HepG2 (cell line): ENCODE data around the gene TOLLIP. TPM values are rescaled to one million over a fixed set of nuclear protein-coding genes. Genes with fewer than 3 reads are reported as not detected.

Source experiments
- ATAC-seq: fragments of 200-7000 bp; cut with Tn5 transposase; 3 replicates; pipeline ENCODE4 v1.9.1; 2020; ENCODE audit warnings: mild to moderate bottlenecking, moderate library complexity
- BruUV-seq: library from RNA; stranded (reverse); fragments of 400-500 nt; replicated peaks from 2 replicates; lab custom pipeline; 2021; lab: Mats Ljungman, UMichigan
- CTCF ChIA-PET: fragments of 300-600 bp; formaldehyde crosslinking; extraction: SDS; loops from one replicate; lab custom pipeline; 2021; ENCODE audit warnings: low total read pairs, inconsistent platforms, low intra/inter-chr PET ratio; lab: Yijun Ruan, JAX
- POLR2A ChIA-PET: fragments of 350-600 bp; sonication (Branson Sonifier 250); formaldehyde crosslinking; loops from one replicate; lab custom pipeline; 2020; ENCODE audit warnings: antibody characterized with exemption, inconsistent platforms; lab: Yijun Ruan, JAX
- DNase-seq: peaks from one replicate; pipeline ENCODE4 v3.0.0-alpha.2; 2015; ENCODE audit warnings: low spot score
- FAIRE-seq: peaks from 3 replicates; lab custom pipeline; 2011; peaks lifted over from hg19 to GRCh38; lab: Jason Lieb, UNC
- H2AFZ ChIP-seq: one replicate; pipeline ENCODE4 v1.6.1; 2011; ENCODE audit warnings: low read length, inconsistent platforms
- H3K27ac ChIP-seq: fragments of 300-600 bp; 3 replicates; pipeline ENCODE4 v1.8.0; 2011; ENCODE audit warnings: mixed run types, mild to moderate bottlenecking, mixed read lengths, low read length, inconsistent platforms; ENCODE audit not compliant: insufficient read depth; ENCODE audit errors: extremely low read length
- H3K27me3 ChIP-seq, 2 experiments: fragments of 200-600 bp in 1 of 2; 2 replicates in 1 of 2; 3 replicates in 1 of 2; pipeline versions ENCODE4 v1.6.0 to v1.8.0; 2011; ENCODE audit warnings: low read length in 2 of 2, mild to moderate bottlenecking in 2 of 2, moderate library complexity in 2 of 2, inconsistent platforms in 1 of 2; ENCODE audit not compliant: insufficient read depth in 2 of 2, control insufficient read depth in 1 of 2
- H3K36me3 ChIP-seq, 2 experiments: fragments of 200-600 bp in 1 of 2; replicated peaks in 1 of 2; 2 replicates in 1 of 2; 3 replicates in 1 of 2; pipeline versions ENCODE4 v1.5.1 to v1.8.0; 2011; ENCODE audit warnings: low read length in 2 of 2, inconsistent platforms in 1 of 2; ENCODE audit not compliant: insufficient read depth in 2 of 2, control insufficient read depth in 1 of 2
- H3K4me1 ChIP-seq: 2 replicates; pipeline ENCODE4 v1.5.1; 2012; ENCODE audit warnings: low read length, inconsistent platforms; ENCODE audit not compliant: insufficient read depth
- H3K4me2 ChIP-seq: 2 replicates; pipeline ENCODE4 v1.6.0; 2011; ENCODE audit warnings: low read depth, low read length, inconsistent platforms
- H3K4me3 ChIP-seq, 3 experiments: fragments of 200-600 bp in 1 of 3; sonication (generic), shearing (Covaris generic) in 1 of 3; replicated peaks in 1 of 3; 2 replicates each; pipeline ENCODE4 v1.5.1; 2011 to 2016; ENCODE audit warnings: low read length in 3 of 3, inconsistent platforms in 2 of 3, low read depth in 2 of 3, mild to moderate bottlenecking in 2 of 3, control low read depth in 1 of 3, mixed read lengths in 1 of 3; ENCODE audit not compliant: insufficient read depth in 1 of 3
- H3K79me2 ChIP-seq: one replicate; pipeline ENCODE4 v1.6.1; 2011; ENCODE audit warnings: low read length, inconsistent platforms; ENCODE audit not compliant: insufficient read depth
- H3K9ac ChIP-seq: 2 replicates; pipeline ENCODE4 v1.6.0; 2011; ENCODE audit warnings: mild to moderate bottlenecking, low read depth, low read length, inconsistent platforms; ENCODE audit not compliant: insufficient read depth
- H3K9me3 ChIP-seq: 2 replicates; pipeline ENCODE4 v1.5.1; 2012; ENCODE audit warnings: mild to moderate bottlenecking, low read length
- H4K20me1 ChIP-seq: 2 replicates; pipeline ENCODE4 v1.6.0; 2011; ENCODE audit warnings: inconsistent platforms, mild to moderate bottlenecking, low read length, moderate library complexity; ENCODE audit not compliant: insufficient read depth
- ETV5 ChIP-seq: IDR thresholded peaks from 2 replicates; pipeline ENCODE4 v1.6.1; 2018; ENCODE audit warnings: missing biosample characterization, missing genetic modification reagents, inconsistent platforms, borderline replicate concordance
- GTF3A ChIP-seq: sonication (generic); formaldehyde crosslinking; conservative IDR thresholded peaks from 2 replicates; pipeline ENCODE4 v1.4.0; 2020; ENCODE audit warnings: mild to moderate bottlenecking, missing genetic modification reagents
- HNRNPL ChIP-seq: fragments of 200-400 bp; formaldehyde crosslinking; IDR thresholded peaks from 2 replicates; pipeline ENCODE4 v1.6.1; 2017; ENCODE audit warnings: mild to moderate bottlenecking, low read depth, low read length
- JUN ChIP-seq: sonication (generic); formaldehyde crosslinking; IDR thresholded peaks from 2 replicates; pipeline ENCODE4 v1.4.0; 2020; ENCODE audit warnings: mild to moderate bottlenecking, missing genetic modification reagents
- KLF15 ChIP-seq: sonication (generic); formaldehyde crosslinking; IDR thresholded peaks from 2 replicates; pipeline ENCODE4 v1.8.1; 2023; ENCODE audit warnings: borderline replicate concordance, mild to moderate bottlenecking, inconsistent platforms, missing genetic modification reagents, mixed read lengths
- MTA1 ChIP-seq: sonication (generic); formaldehyde crosslinking; IDR thresholded peaks from 2 replicates; pipeline ENCODE4 v1.4.0; 2020; ENCODE audit warnings: missing genetic modification reagents, mild to moderate bottlenecking, borderline replicate concordance
- ZBTB26 ChIP-seq: IDR thresholded peaks from 2 replicates; pipeline ENCODE4 v1.6.1; 2016; ENCODE audit warnings: missing compliant biosample characterization, missing genetic modification reagents, borderline replicate concordance
- ZNF749 ChIP-seq: sonication (generic); formaldehyde crosslinking; IDR thresholded peaks from 2 replicates; pipeline ENCODE4 v1.8.0; 2022; ENCODE audit warnings: mild to moderate bottlenecking, missing genetic modification reagents, moderate library complexity, borderline replicate concordance
- WGBS: methylation state at CpG from one replicate; pipeline ENCODE4 v1.1.6; 2017; ENCODE audit warnings: low lambda C conversion rate; 5-methylcytosine and 5-hydroxymethylcytosine counted together
- in situ Hi-C: cut with HindIII; loops from 2 replicates; pipeline ENCODE4 v1.10.0; 2017; ENCODE audit warnings: low pct_unique_long_range_greater_than_20kb; ENCODE audit not compliant: extremely low pct_ligation_motif_present
- intact Hi-C: fragments of 100-400 bp; cut with micrococcal nuclease; formaldehyde crosslinking; loops from one replicate; pipeline ENCODE4 v1.10.0; 2022; ENCODE audit not compliant: unreplicated experiment
- polyA plus RNA-seq, 8 experiments: library from polyadenylated mRNA; depleted of rRNA in 3 of 8; stranded (reverse) in 7 of 8; unstranded in 1 of 8; fragments of >200 nt; fragmentation: Illumina TruSeq in 4 of 8; extraction: Trizol in 4 of 8; gene quantifications; 2 replicates each; pipeline versions ENCODE4 v1.2.1 to v1.2.3, GENCODE V29; 2011 to 2016; ENCODE audit warnings: low read depth in 4 of 8, missing spikeins in 1 of 8, mixed read lengths in 1 of 8; ENCODE audit not compliant: insufficient read depth in 1 of 8
- total RNA-seq, 5 experiments: library from RNA; depleted of rRNA; stranded (reverse); fragments of >200 nt; fragmentation: Illumina TruSeq; extraction: Trizol; gene quantifications; 2 replicates each; pipeline ENCODE4 v1.2.3, GENCODE V29; 2016; ENCODE audit warnings: low read depth in 1 of 5

TOLLIP gene
- total and polyA plus RNA-seq, 2 of the 13 experiments (the other 11 are each of a cell fraction or from before 2014, with no cell fraction given): 25.9 to 47.5 TPM

- Histone ChIP-seq H3K4me3 (no peak overlapping the region), H3K4me2 (no peak overlapping the region), H3K9me3 (no peaks in the 10 kb centered on the region), H3K9ac (no peak overlapping the region), H3K79me2 (no peaks in the 10 kb centered on the region), H2AFZ (no peak overlapping the region), H3K27ac (no peak overlapping the region), H3K36me3 (no peaks in the 10 kb centered on the region), H4K20me1 (no peaks in the 10 kb centered on the region), H3K4me1 (no peaks in the 10 kb centered on the region), H3K27me3 (peaks cover 5 to 9% of the 10 kb centered on the region in 2 experiments; a peak in 2 of 5 replicates)
- POLR2A ChIA-PET: no interaction called here
- in situ Hi-C loops: loop anchor here (5.0 kb wide), 1 partner anchor 117 kb away; no protein-coding TSS in a partner anchor
- CTCF ChIA-PET: no interaction called here
- intact Hi-C loops: no loop called here
- WGBS: no CpG with 5 or more reads among the region's 18 CpGs
- no peak for ATAC-seq
- no peak for FAIRE-seq
- DNase-seq: no peak
- TF ChIP-seq JUN (CRISPR knock-in tag): no peak
- TF ChIP-seq ZNF749 (CRISPR knock-in tag): no peak
- TF ChIP-seq ZBTB26 (CRISPR knock-in tag): no peak
- TF ChIP-seq KLF15 (CRISPR knock-in tag): no peak
- no peak for TF ChIP-seq HNRNPL
- TF ChIP-seq MTA1 (CRISPR knock-in tag): no peak
- no peak for TF ChIP-seq GTF3A
- TF ChIP-seq ETV5 (CRISPR knock-in tag): no peak
- BruUV-seq: no TSS peak
Measured at GRCh38 chr11:1228921-1229451, 80.4 kb downstream of the TOLLIP start.
